Brain microvascular endothelial cell (primary cell): ENCODE measurements around the gene DUSP14.

Source experiments
- DNase-seq: peaks from one replicate; pipeline ENCODE4 v3.0.0-alpha.2; 2020
- H3K27ac ChIP-seq: fragments of 250-450 bp; sonication (Bioruptor Pico); 2 replicates; pipeline ENCODE4 v1.5.1; 2020; ENCODE audit warnings: mild to moderate bottlenecking, moderate library complexity
- H3K27me3 ChIP-seq: fragments of 250-450 bp; sonication (Bioruptor Pico); replicated peaks from 2 replicates; pipeline ENCODE4 v1.5.1; 2020; ENCODE audit warnings: mild to moderate bottlenecking
- H3K36me3 ChIP-seq: fragments of 250-450 bp; sonication (Bioruptor Pico); replicated peaks from 2 replicates; pipeline ENCODE4 v1.5.1; 2020; ENCODE audit warnings: mild to moderate bottlenecking
- H3K4me3 ChIP-seq: 2 replicates; pipeline ENCODE4 v1.5.1; 2011; ENCODE audit warnings: low read depth, mild to moderate bottlenecking, control low read depth, low read length, moderate library complexity
- in situ Hi-C: cut with HindIII; loops from 2 replicates; pipeline ENCODE4 v1.10.0; 2017; ENCODE audit warnings: low sequenced_read_pairs, low pct_ligation_motif_present
- TF ChIP-seq, protein P1 (sequence below): IDR thresholded peaks from 2 replicates; pipeline ENCODE4 v1.5.1; 2011; ENCODE audit warnings: low read depth, mild to moderate bottlenecking, moderate library complexity, low read length, control low read depth, inconsistent platforms; ENCODE audit errors: missing control alignments

Gene DUSP14

GRCh38 chr17:37470181-37470580 is 19.5 kb upstream of the DUSP14 start:
- DNase-seq, result no peak
- H3K36me3 ChIP-seq, result peaks cover 40% of the 10 kb centered on the region
- in situ Hi-C loops, result no loop called here
- no peak overlapping the region for H3K27ac ChIP-seq
- no peaks in the 10 kb centered on the region for H3K27me3 ChIP-seq
- H3K4me3 ChIP-seq, result no peak overlapping the region
- TF ChIP-seq, protein P1, sequence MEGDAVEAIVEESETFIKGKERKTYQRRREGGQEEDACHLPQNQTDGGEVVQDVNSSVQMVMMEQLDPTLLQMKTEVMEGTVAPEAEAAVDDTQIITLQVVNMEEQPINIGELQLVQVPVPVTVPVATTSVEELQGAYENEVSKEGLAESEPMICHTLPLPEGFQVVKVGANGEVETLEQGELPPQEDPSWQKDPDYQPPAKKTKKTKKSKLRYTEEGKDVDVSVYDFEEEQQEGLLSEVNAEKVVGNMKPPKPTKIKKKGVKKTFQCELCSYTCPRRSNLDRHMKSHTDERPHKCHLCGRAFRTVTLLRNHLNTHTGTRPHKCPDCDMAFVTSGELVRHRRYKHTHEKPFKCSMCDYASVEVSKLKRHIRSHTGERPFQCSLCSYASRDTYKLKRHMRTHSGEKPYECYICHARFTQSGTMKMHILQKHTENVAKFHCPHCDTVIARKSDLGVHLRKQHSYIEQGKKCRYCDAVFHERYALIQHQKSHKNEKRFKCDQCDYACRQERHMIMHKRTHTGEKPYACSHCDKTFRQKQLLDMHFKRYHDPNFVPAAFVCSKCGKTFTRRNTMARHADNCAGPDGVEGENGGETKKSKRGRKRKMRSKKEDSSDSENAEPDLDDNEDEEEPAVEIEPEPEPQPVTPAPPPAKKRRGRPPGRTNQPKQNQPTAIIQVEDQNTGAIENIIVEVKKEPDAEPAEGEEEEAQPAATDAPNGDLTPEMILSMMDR, result no peak

DNA sequence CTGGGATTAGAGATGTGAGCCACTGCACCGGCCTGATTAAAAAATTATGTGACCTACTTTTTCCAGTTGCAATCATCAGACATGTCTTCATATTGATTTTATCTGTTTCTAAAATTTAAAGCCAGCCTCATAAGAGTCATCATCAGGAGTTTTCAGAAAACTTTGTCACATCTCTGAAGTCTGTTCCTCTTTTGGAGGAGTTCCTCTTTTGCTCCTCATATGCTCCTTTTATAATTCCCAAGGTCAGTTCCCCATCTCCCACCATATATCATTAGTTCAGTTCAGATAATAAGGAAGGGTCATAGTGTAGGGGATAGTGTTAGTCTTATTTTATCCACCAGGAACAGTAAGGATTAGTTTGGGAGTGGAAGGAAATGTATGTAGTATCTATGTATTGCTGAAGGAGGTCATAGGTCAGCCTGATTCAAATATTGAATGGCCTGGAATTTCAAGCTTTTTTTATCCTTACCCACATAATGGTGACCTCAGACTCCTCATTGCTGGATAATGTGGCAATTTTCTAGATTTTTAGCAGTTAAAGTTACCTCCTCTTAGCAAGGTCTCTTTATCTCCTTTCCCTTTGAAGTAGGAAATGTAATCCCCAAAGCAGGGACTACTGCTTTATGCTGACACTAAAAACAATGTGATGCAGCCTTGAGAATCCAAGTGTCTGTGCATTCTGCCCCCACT is 13.8 kb upstream of the DUSP14 start:
- peaks cover 29% of the 10 kb centered on the region for H3K36me3 ChIP-seq

GRCh38 chr17:37476431-37477120 is 13.1 kb upstream of the DUSP14 start:
- DNase-seq, result no peak
- Histone ChIP-seq H3K36me3 (peaks cover 26% of the 10 kb centered on the region), H3K4me3 (no peak overlapping the region), H3K27me3 (no peaks in the 10 kb centered on the region), H3K27ac (peak overlapping the region; percentile 42)
- in situ Hi-C loops, result no loop called here
- TF ChIP-seq, protein P1, result no peak

More for the DNA sequence above, 13.8 kb upstream of the DUSP14 start:
- in situ Hi-C loops, result no loop called here
- H3K27me3 ChIP-seq, result no peaks in the 10 kb centered on the region
- peak overlapping the region; percentile 42 for H3K27ac ChIP-seq
- H3K4me3 ChIP-seq, result no peak overlapping the region
- TF ChIP-seq, protein P1, result no peak
- DNase-seq, result no peak

DNA sequence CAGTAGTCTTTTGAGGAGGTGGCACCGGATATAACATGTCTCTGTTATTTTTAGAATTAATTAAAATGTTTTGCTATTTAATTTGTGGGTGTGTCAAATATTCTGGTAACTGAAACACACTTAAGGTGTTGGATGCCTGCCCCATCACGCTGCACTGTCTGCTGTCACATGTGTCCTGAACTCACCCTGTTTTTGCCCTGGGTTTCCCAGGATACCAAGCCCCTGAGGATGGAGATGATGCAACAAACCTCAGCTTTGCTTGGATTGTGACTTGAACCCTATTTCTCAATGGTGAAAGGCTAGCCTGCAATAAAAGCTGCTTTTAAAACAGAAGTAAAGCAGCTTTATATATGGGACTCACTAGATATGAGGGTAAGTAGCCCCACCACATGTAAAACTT is 11.5 kb upstream of the DUSP14 start:
- Histone ChIP-seq H3K27ac (no peak overlapping the region), H3K4me3 (no peak overlapping the region), H3K36me3 (peaks cover 21% of the 10 kb centered on the region), H3K27me3 (no peaks in the 10 kb centered on the region)
- TF ChIP-seq, protein P1, result no peak
- in situ Hi-C loops, result no loop called here
- DNase-seq, result no peak

- H3K36me3 ChIP-seq, result peaks cover 14% of the 10 kb centered on the region
- H3K27me3 ChIP-seq, result no peaks in the 10 kb centered on the region
- no peak for DNase-seq
- TF ChIP-seq, protein P1, result no peak
- in situ Hi-C loops, result no loop called here
- no peak overlapping the region for H3K4me3 ChIP-seq
- no peak overlapping the region for H3K27ac ChIP-seq
Observed at GRCh38 chr17:37479025-37479424, 10.7 kb upstream of the DUSP14 start.
